ENCODE results near the gene ARMH4.

- TF ChIP-seq, protein P1, sequence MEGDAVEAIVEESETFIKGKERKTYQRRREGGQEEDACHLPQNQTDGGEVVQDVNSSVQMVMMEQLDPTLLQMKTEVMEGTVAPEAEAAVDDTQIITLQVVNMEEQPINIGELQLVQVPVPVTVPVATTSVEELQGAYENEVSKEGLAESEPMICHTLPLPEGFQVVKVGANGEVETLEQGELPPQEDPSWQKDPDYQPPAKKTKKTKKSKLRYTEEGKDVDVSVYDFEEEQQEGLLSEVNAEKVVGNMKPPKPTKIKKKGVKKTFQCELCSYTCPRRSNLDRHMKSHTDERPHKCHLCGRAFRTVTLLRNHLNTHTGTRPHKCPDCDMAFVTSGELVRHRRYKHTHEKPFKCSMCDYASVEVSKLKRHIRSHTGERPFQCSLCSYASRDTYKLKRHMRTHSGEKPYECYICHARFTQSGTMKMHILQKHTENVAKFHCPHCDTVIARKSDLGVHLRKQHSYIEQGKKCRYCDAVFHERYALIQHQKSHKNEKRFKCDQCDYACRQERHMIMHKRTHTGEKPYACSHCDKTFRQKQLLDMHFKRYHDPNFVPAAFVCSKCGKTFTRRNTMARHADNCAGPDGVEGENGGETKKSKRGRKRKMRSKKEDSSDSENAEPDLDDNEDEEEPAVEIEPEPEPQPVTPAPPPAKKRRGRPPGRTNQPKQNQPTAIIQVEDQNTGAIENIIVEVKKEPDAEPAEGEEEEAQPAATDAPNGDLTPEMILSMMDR (IDR thresholded peaks at IDR 0.05; ENCODE audit: low read depth, low read length, poor library complexity, severe bottlenecking), result no peak
- TF ChIP-seq EZH2phosphoT487 (IDR thresholded peaks at IDR 0.05; ENCODE audit: borderline replicate concordance, low read length), result no peak
These were observed 160.7 kb downstream of the ARMH4 start for GRCh38 chr14:57991353-57991752.

Measured in DOHH2 (cell line).